Iris pigment epithelial cell (primary cell): ENCODE results near the gene NAPB.
A peak's percentile ranks its signal among the peaks of the same experiment; 100 is the strongest.

Experiments
- DNase-seq: peaks from one replicate; pipeline ENCODE4 v3.0.0-alpha.2; 2011; ENCODE audit warnings: low read depth

Gene NAPB

DNA sequence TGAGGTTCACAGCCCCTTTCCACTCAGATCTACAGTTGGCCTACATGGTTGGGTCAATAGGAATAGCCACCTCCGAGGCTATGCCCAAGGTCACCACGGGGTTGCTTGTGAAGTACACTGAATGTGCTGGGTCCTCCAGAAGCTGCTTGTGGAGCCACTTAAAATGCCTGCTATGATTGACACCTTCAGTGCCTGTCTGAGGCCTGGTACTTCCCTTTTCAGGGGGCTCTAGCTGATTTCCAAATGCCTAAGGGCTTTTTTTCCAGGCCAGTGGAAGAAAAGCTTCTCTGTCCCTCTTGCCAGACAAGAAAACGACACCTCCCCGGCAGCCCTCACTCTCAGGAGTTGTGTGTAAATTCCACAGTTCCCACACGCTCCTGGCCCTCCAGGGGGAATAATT, 77.0 kb downstream of the NAPB start:
- DNase-seq: no peak

DNA sequence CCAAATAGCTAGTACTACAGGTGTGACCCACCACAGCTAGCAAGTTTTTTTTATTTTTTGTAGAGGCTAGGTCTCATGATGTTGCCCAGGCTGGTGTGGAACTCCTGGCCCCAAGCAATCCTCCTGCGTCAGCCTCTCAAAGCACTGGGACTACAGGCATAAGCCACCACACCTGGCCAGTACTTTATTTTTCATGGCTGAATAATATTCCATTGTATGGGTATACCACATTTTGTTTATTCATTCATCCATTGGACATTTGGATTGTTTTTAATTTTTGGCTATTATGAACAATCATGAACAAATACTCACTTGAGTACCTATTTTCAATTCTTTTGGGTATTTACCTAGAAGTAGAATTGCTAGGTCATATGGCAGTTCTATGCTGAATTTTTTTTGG, 77.7 kb downstream of the NAPB start:
- DNase-seq: no peak

DNA sequence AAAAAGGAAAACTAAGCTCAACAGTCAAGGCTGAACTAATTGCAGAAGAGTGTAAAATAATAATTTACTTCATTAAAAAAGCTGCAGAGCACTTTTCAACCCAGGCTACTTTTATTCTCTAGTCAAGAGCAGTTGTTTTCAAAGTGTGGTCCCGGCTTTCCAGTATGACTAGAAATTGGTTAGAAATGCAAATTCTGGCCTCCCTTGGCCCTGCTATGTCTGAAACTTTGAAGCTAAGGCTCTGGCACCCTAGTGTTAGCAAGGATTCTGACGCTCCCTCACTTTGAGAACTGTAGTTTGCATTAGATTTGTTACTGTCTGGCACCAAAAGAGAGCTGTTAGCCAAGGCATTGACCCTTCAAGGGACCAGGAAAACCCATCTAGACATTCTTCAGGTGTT, 80.2 kb downstream of the NAPB start:
- no peak for DNase-seq

DNA sequence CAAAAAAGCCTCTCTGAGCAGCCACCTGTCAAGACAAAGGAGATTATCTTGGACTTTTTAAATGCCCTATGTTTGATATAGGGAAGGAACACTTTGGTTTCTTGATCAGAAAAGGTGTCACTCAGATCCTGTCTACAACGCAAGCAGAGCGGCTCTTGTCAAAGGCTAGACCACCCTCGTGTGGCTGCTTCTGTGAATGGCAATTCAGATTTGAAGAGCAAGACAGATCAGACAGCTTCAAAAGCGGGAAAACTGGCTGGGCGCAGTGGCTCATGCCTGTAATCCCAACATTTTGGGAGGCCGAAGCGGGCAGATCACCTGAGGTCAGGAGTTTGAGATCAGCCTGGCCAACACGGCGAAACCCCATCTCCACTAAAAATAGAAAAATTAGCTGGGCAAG, 80.8 kb downstream of the NAPB start:
- DNase-seq: peak; percentile 78

DNA sequence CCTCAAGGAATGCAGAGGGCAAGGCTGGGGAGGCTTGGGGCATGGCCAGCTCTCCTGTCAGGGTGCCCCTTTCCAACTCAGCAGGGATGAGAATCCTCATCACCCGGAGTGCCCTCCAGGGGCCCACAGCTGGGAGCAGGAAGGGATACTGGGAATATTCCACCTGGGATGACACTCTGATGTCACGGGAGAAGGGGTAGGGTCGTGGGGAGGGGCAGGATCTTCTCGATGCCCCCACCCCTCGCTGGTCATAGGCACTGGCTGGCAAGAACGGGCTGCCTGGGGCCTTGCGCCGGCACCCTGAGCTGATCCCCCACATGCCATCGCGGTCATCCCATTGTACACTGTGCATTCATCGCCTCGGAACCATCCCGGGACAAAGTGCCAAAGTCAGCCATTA, 81.3 kb downstream of the NAPB start:
- DNase-seq: no peak

DNA sequence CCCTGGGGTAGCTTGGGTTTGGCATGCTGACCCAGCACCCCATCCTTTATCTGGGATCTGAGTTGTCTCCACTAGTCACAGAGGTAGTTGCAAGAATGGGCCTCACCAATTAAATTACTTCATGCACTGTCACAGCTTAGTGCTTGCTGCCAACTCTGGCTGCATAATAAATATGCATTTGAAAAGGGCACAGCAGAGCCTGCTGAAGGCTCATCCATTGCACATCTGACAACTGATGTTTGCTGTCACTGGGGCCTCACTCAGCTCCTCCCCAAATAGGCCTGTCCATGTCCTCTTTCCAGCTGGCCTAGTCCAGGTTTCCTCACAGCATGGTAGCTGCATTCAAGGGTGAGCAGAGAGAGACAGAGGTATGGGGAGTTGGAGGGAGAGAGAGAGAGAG, 84.0 kb downstream of the NAPB start:
- DNase-seq: no peak

DNA sequence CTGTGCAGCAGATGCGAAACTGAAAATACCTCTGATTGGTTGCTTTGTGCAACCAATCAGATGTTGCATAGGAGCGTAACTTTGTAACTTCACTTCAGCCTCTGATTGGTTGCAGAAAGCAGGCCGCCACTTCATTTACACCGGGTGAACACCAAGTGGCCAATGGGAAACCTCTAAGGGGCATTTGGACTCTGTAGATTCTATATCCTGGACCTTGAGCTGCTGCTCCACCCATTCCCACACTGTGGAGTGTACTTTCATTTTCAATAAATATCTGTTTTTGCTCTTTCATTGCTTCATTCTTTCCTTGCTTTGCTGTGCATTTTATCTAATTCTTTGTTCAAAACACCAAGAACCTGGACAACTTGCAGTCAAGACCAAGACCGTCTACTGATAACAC, 84.8 kb downstream of the NAPB start:
- no peak for DNase-seq

DNA sequence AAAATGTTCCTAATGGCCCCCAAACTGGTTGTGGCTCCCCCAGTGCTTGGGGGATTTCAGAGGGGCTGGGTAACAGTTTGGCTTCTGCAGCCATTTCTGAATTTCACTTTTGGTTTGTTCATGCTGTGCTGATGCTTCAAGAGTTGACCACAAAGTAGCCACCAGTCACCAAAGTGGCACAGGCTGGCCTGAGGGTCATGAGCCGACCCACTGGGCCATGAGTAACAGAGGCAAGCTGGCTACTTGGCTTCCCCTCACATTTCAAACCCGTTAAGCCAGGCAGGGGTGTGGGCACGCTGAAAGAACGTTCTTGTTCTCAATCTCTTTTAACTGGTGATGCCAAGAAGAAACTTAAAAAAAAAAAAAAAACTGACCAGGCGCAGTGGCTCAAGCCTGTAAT, 85.8 kb downstream of the NAPB start:
- no peak for DNase-seq

DNA sequence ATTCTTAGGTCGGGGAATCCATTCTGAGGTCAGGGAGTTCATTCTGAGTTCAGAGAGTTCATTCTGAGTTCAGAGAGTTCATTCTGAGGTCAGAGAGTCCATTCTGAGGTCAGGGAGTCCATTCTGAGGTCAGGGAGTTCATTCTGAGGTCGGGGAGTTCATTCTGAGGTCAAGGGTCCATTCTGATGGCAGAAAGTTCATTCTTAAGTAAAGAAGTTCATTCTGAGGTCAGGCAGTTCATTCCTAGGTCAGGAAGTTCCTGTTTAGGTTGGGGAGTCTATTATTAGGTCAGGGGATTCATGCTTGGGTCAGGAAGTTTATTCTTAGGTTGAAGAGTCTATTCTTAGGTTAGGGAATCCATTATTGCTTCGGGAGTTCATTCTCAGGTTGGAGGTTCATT, 87.2 kb downstream of the NAPB start:
- DNase-seq: no peak

DNA sequence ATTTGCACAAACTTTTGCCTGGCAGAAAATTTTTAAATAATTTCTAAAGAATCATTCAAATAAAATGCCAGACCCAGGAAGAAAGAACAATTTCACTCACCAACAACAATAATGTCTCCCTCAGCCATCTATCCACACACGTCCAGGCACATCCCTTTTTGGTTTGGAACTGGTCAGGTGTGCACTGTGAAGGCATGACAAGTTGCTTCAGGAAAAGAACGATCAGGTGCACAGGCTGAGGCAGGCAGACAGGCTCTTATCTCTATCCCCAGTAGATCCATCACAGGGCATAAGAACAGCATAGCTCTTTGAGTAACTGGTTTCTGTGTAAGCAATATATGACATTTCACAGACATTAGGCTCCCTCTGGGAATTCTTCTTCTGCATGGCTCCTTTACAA, 88.8 kb downstream of the NAPB start:
- DNase-seq: no peak

DNA sequence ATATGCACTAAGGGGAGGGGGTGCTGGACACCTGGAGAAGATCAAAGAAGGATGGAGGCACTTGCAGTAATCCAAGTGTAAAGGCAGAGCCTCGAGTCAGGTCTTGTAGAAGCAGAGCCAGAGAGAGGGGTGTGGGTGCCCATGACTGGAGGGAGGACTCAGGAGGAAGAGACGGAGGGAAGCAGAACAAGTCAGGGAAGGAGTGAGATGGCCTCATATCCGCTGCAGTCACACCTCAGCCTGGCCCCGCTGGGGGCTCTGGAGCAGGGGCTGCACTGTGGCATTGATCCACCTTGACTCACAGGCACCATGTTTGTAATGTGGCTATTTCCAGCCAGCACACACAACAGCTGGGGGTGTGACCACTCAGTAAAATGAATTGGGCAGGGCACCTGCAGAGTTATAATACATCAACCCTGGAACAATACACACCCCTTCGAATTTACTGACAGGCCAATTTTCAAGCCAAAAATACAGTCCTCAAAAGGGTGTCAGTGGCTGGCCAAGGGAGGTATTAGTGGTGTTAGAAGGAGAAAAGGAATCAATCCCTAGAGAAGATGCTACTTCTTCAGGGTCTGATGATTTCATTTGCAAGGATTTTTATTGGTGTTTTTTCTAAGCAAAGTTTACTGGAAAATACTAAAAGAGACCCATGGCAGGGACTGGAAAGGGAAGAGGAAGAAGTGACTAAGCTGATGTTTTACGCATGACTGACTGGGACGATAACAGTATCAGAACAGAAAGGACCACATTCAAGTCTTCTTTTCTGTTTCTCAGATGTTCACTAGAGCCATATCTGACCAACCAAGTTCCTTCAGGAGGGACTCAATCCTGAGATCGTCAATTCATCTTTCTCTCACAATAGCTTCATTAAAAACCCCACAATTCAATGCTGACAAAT, 89.6 kb downstream of the NAPB start:
- DNase-seq: peak; percentile 26

DNA sequence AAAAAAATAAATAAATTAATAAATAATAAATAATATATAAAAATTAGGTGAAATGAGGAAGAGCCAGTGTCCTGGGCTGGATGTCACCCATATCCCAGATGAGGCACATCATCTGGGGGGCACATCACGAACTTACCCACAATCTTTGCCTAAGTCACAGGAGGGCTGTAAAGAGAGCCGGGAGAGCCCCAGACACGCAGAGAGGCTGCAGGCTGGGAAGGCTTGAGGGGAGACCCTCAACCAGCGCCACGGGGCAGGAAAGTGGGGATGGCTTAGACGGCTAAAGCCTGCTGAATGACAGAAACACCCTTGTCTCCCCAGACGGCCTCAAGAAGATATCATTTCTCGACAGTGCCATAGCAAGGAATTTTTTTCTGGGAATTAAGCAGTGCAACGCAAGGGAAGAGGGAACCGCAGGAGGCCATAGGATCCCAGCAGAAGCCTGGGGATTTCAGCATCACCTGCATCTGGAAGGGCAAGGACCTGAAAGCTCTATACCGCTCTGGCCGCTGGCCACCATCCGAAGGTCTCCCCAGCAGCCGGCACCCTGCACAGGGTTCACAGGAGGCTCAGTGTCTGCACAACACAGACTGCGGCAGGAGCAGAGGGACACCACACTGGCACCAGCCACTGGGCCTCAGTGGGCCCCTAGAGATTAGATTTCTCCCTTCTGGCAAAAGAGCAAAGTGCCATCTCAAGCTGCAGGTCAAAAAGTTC, 93.5 kb downstream of the NAPB start:
- no peak for DNase-seq

DNA sequence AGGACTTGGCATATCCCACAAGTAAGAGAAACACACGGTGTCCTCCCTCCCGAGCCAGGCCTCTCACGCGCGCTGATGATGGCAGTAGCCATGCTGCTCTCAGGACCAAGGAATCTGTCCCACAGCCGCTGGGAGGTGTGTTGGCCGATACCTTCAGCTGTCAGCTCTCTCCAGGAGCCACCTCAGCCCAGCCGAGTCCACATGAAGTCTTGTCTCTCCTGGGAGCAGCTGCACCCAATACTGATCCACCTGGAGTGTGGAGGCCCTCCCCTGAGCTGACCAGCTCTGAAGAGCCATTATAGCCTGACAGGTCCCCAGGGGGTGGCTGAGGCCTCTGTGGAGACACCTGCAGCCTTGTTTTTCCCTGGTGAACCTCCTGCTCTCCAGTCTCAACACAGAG, 94.5 kb downstream of the NAPB start:
- no peak for DNase-seq

DNA sequence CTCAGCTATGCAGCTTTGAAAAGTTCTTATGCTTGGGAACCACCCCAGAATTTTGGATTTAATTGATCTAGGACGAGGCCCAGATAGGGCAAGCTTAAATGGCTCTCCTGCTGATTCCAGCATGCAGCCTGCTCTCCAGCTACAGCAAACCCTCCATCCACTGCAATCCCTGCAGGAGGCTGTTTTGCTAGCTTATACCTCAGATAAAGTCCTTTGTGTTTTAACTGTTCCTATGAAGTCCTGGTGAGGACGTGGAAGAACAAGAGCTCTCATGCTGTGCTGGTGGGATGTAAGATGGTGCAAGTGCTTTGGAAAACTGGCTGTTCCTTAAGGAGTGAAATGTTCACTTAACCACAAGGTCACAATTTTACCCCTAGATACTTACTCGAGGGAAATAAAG, 96.2 kb downstream of the NAPB start:
- no peak for DNase-seq
